H1 (cell line): ENCODE results near the gene POGZ. TPM values are rescaled to one million over a fixed set of nuclear protein-coding genes. Genes with fewer than 3 reads are reported as not detected.

Experiments
- CTCF ChIA-PET: fragments of 300-600 bp; sonication (Branson Sonifier 250); formaldehyde crosslinking; loops from one replicate; lab custom pipeline; 2021; ENCODE audit not compliant: partially characterized antibody; lab: Charles Lee
- POLR2A ChIA-PET: fragments of 300-600 bp; sonication (Branson Sonifier 250); formaldehyde crosslinking; loops from one replicate; lab custom pipeline; 2021; ENCODE audit warnings: inconsistent platforms; ENCODE audit not compliant: partially characterized antibody; lab: Charles Lee
- DNase-seq, 2 experiments: peaks; one replicate each; pipeline versions ENCODE4 v3.0.0 to v3.0.0-alpha.2; 2010 to 2022; ENCODE audit warnings: low spot score in 2 of 2, low read depth in 1 of 2, mixed read lengths in 1 of 2
- FAIRE-seq: peaks from 2 replicates; lab custom pipeline; 2011; peaks lifted over from hg19 to GRCh38; lab: Jason Lieb, UNC
- H2AFZ ChIP-seq: 2 replicates; pipeline ENCODE4 v1.8.1; 2012; ENCODE audit warnings: low read length, inconsistent platforms
- H2AK5ac ChIP-seq: 2 replicates; pipeline ENCODE4 v1.6.1; 2013; ENCODE audit warnings: low read depth, low read length
- H2BK120ac ChIP-seq: replicated peaks from 2 replicates; pipeline ENCODE3; 2013; ENCODE audit warnings: low read depth, low read length, inconsistent platforms
- H2BK12ac ChIP-seq: 2 replicates; pipeline ENCODE4 v1.6.1; 2013; ENCODE audit warnings: low read depth, low read length
- H2BK15ac ChIP-seq: 2 replicates; pipeline ENCODE4 v1.6.1; 2013; ENCODE audit warnings: low read length
- H2BK20ac ChIP-seq: 2 replicates; pipeline ENCODE4 v1.6.1; 2013; ENCODE audit warnings: low read length
- H2BK5ac ChIP-seq: 2 replicates; pipeline ENCODE4 v1.6.1; 2013; ENCODE audit warnings: low read depth, low read length
- H3K14ac ChIP-seq: 2 replicates; pipeline ENCODE4 v1.6.1; 2013; ENCODE audit warnings: inconsistent platforms; ENCODE audit not compliant: insufficient read length
- H3K18ac ChIP-seq: 2 replicates; pipeline ENCODE4 v1.6.1; 2013; ENCODE audit warnings: low read length; ENCODE audit errors: extremely low read depth
- H3K23ac ChIP-seq: 2 replicates; pipeline ENCODE4 v1.6.1; 2013; ENCODE audit warnings: inconsistent platforms; ENCODE audit not compliant: insufficient read length
- H3K23me2 ChIP-seq: 2 replicates; pipeline ENCODE4 v1.6.1; 2013; ENCODE audit warnings: low read depth, low read length
- H3K27ac ChIP-seq: 2 replicates; pipeline ENCODE4 v1.6.1; 2011; ENCODE audit warnings: low read depth, low read length, inconsistent platforms
- H3K27me3 ChIP-seq, 4 experiments: replicated peaks in 1 of 4; 1 replicate in 1 of 4; 2 replicates in 3 of 4; pipeline versions ENCODE4 v1.6.1 to v1.8.1; 2011 to 2013; ENCODE audit warnings: low read length in 3 of 4, mild to moderate bottlenecking in 3 of 4, inconsistent platforms in 2 of 4, mixed read lengths in 2 of 4, moderate library complexity in 1 of 4; ENCODE audit not compliant: control insufficient read depth in 3 of 4, insufficient read depth in 3 of 4; ENCODE audit errors: extremely low read depth in 1 of 4
- H3K36me3 ChIP-seq, 4 experiments: 2 replicates each; pipeline versions ENCODE4 v1.6.1 to v1.8.1; 2011 to 2013; ENCODE audit warnings: mild to moderate bottlenecking in 4 of 4, low read length in 3 of 4, moderate library complexity in 2 of 4, control low read depth in 1 of 4, inconsistent platforms in 1 of 4; ENCODE audit not compliant: insufficient read depth in 4 of 4, control insufficient read depth in 2 of 4
- H3K4ac ChIP-seq: replicated peaks from 2 replicates; pipeline ENCODE3; 2013; ENCODE audit warnings: low read length, low read depth, mixed read lengths, inconsistent platforms; ENCODE audit not compliant: insufficient read length
- H3K4me1 ChIP-seq, 4 experiments: replicated peaks in 1 of 4; 1 replicate in 1 of 4; 2 replicates in 3 of 4; pipeline versions ENCODE4 v1.6.1 to v1.8.1; 2011 to 2013; ENCODE audit warnings: low read length in 3 of 4, inconsistent platforms in 2 of 4, mixed read lengths in 1 of 4; ENCODE audit not compliant: insufficient read depth in 4 of 4, control insufficient read depth in 3 of 4
- H3K4me2 ChIP-seq, 2 experiments: 2 replicates each; pipeline versions ENCODE4 v1.6.1 to v1.8.1; 2011 to 2013; ENCODE audit warnings: low read depth in 2 of 2, low read length in 2 of 2, control low read depth in 1 of 2, inconsistent platforms in 1 of 2, mild to moderate bottlenecking in 1 of 2; ENCODE audit not compliant: insufficient read depth in 1 of 2
- H3K4me3 ChIP-seq, 4 experiments: fragments of 200-600, 300-600 bp in 1 of 4; sonication (generic), shearing (Covaris generic), sonication (Bioruptor Twin) in 1 of 4; 2 replicates each; pipeline versions ENCODE4 v1.5.1 to v1.8.1; 2011 to 2016; ENCODE audit warnings: low read length in 4 of 4, low read depth in 3 of 4, control low read depth in 2 of 4, inconsistent platforms in 2 of 4, mild to moderate bottlenecking in 2 of 4, mixed read lengths in 1 of 4, moderate library complexity in 1 of 4; ENCODE audit not compliant: insufficient read depth in 2 of 4; ENCODE audit errors: extremely low read depth in 1 of 4
- H3K56ac ChIP-seq: replicated peaks from 2 replicates; pipeline ENCODE3; 2013; ENCODE audit warnings: low read depth, mild to moderate bottlenecking, mixed read lengths, low read length, inconsistent platforms; ENCODE audit not compliant: insufficient read length
- H3K79me1 ChIP-seq: 2 replicates; pipeline ENCODE4 v1.6.1; 2013; ENCODE audit warnings: low read depth, low read length, control low read depth
- H3K79me2 ChIP-seq, 2 experiments: 2 replicates each; pipeline versions ENCODE4 v1.6.1 to v1.8.1; 2012 to 2013; ENCODE audit warnings: low read length in 2 of 2, mild to moderate bottlenecking in 2 of 2, inconsistent platforms in 1 of 2; ENCODE audit not compliant: insufficient read depth in 2 of 2, control insufficient read depth in 1 of 2
- H3K9ac ChIP-seq, 4 experiments: replicated peaks in 1 of 4; 1 replicate in 1 of 4; 2 replicates in 3 of 4; pipeline versions ENCODE4 v1.6.1 to v1.8.1; 2011 to 2013; ENCODE audit warnings: low read depth in 3 of 4, low read length in 3 of 4, control low read depth in 2 of 4, mild to moderate bottlenecking in 2 of 4, moderate library complexity in 2 of 4, inconsistent platforms in 1 of 4; ENCODE audit errors: extremely low read depth in 1 of 4
- H3K9me3 ChIP-seq, 2 experiments: 2 replicates each; pipeline versions ENCODE4 v1.6.1 to v1.8.1; 2012 to 2013; ENCODE audit warnings: mild to moderate bottlenecking in 2 of 2, moderate library complexity in 2 of 2, control low read depth in 1 of 2, inconsistent platforms in 1 of 2, low read depth in 1 of 2, low read length in 1 of 2, mixed read lengths in 1 of 2; ENCODE audit not compliant: insufficient read depth in 2 of 2
- H4K20me1 ChIP-seq, 2 experiments: replicated peaks in 1 of 2; 2 replicates each; pipeline versions ENCODE3 to v1.8.1; 2011 to 2013; ENCODE audit warnings: inconsistent platforms in 2 of 2, low read length in 2 of 2, mild to moderate bottlenecking in 1 of 2; ENCODE audit not compliant: insufficient read depth in 2 of 2, control insufficient read depth in 1 of 2
- H4K5ac ChIP-seq: 2 replicates; pipeline ENCODE4 v1.6.1; 2013; ENCODE audit warnings: low read length, low read depth, mixed read lengths, inconsistent platforms; ENCODE audit not compliant: insufficient read length
- H4K8ac ChIP-seq: 2 replicates; pipeline ENCODE4 v1.8.0; 2013; ENCODE audit warnings: mild to moderate bottlenecking, moderate library complexity, low read length, inconsistent platforms; ENCODE audit not compliant: insufficient read depth; ENCODE audit errors: extremely low read depth
- H4K91ac ChIP-seq: replicated peaks from 2 replicates; pipeline ENCODE3; 2013; ENCODE audit warnings: low read length, mixed read lengths, inconsistent platforms; ENCODE audit not compliant: insufficient read length
- ASH2L ChIP-seq: fragments of 200-600, 300-600 bp; sonication (generic); IDR thresholded peaks from one replicate; pipeline ENCODE4 v1.7.1; 2017; ENCODE audit warnings: low read length
- BACH1 ChIP-seq: IDR thresholded peaks from 2 replicates; pipeline ENCODE4 v1.6.1; 2012; ENCODE audit warnings: low read length, improper control_type of control experiment
- CBX8 ChIP-seq: fragments of 300-800, 300-1000 bp; sonication (generic); IDR thresholded peaks from 2 replicates; pipeline ENCODE4 v1.7.1; 2016; ENCODE audit warnings: low read depth, low read length, borderline replicate concordance
- EGR1 ChIP-seq: IDR thresholded peaks from 2 replicates; pipeline ENCODE4 v1.6.1; 2011; ENCODE audit warnings: low read depth, low read length, borderline replicate concordance
- POU5F1 ChIP-seq: IDR thresholded peaks from 2 replicates; pipeline ENCODE4 v1.6.1; 2011; ENCODE audit warnings: low read depth, mild to moderate bottlenecking, low read length, moderate library complexity
- SP1 ChIP-seq: IDR thresholded peaks from 2 replicates; pipeline ENCODE4 v1.6.1; 2011; ENCODE audit warnings: low read depth, low read length
- YY1 ChIP-seq: IDR thresholded peaks from 2 replicates; pipeline ENCODE4 v1.6.1; 2011; ENCODE audit warnings: low read depth, mild to moderate bottlenecking, low read length
- ZNF274 ChIP-seq: IDR thresholded peaks from 2 replicates; pipeline ENCODE4 v1.7.0; 2012; ENCODE audit warnings: low read length, borderline replicate concordance; ENCODE audit errors: extremely low read depth
- WGBS, 2 experiments: shearing (Covaris generic) in 1 of 2; methylation state at CpG; one replicate each; pipeline versions ENCODE4 v1.1.6 to v1.1.7; 2013 to 2015; ENCODE audit warnings: low lambda C conversion rate in 2 of 2, mixed read lengths in 2 of 2, inconsistent platforms in 1 of 2, low coverage in 1 of 2, missing lambda C conversion rate in 1 of 2; ENCODE audit not compliant: insufficient replicate concordance in 2 of 2, insufficient coverage in 1 of 2, insufficient read length in 1 of 2; ENCODE audit errors: extremely low coverage in 1 of 2, missing lambda C conversion rate in 1 of 2; 5-methylcytosine and 5-hydroxymethylcytosine counted together
- polyA plus RNA-seq, 7 experiments: library from polyadenylated mRNA; depleted of rRNA in 3 of 7; stranded (reverse) in 5 of 7; unstranded in 2 of 7; fragments of >200 nt in 5 of 7; fragments of 200-250 nt in 2 of 7; gene quantifications; 1 replicate in 5 of 7; 2 replicates in 1 of 7; 4 replicates in 1 of 7; pipeline versions ENCODE4 v1.2.1 to v1.2.3, GENCODE V29; 2011 to 2013; ENCODE audit warnings: missing spikeins in 2 of 7, mixed read lengths in 2 of 7
- total RNA-seq: library from RNA; stranded (reverse); fragmentation: NEBNext Ultra II Directional; extraction: Animal tissue kit (Norgen Biotek cat#: 25700); gene quantifications from 2 replicates; pipeline ENCODE4 v1.2.1, GENCODE V29; 2021

The POGZ gene
- total and polyA plus RNA-seq, 2 of the 8 experiments (the other 6 are each of a cell fraction or from before 2014, with no cell fraction given) = 66.4 to 105 TPM

DNA sequence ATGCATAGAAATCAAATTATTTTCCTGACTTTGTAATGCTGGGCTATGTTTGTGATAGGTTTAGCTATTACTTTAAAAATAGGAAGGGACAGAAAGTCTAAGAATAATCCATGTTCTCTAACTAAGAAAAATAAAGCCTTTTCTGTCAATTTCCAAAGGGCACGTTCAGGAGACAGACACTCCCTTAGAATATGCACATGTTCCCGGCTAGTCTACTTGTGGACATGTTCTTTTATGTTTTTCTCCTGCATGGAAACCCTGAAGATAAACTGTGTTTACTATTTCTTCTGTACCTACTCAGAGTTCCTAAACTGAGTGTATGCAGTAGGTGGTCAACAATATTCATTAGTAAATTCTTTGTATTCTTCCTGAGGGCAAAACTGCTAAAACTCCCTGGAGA lies 47.4 kb downstream of the POGZ start:
- Histone ChIP-seq H3K9me3 (no peaks in the 10 kb centered on the region), H2AFZ (no peak overlapping the region), H2BK20ac (no peak overlapping the region), H3K9ac (no peak overlapping the region), H2BK15ac (no peak overlapping the region), H4K91ac (no peak overlapping the region), H3K4me3 (no peak overlapping the region), H3K14ac (no peak overlapping the region), H3K23ac (no peak overlapping the region), H3K27me3 (no peaks in the 10 kb centered on the region), H2AK5ac (no peak overlapping the region), H3K18ac (no peak overlapping the region), H3K36me3 (peaks cover 28 to 79% (median 67%) of the 10 kb centered on the region in 4 experiments), H3K23me2 (no peaks in the 10 kb centered on the region), H3K56ac (no peak overlapping the region), H2BK12ac (no peak overlapping the region), H2BK5ac (no peak overlapping the region), H3K4ac (no peak overlapping the region), H4K20me1 (no peaks in the 10 kb centered on the region), H3K4me2 (no peak overlapping the region), H3K4me1 (no peaks in the 10 kb centered on the region), H4K5ac (no peak overlapping the region), H3K79me2 (no peaks in the 10 kb centered on the region), H3K79me1 (no peaks in the 10 kb centered on the region), H3K27ac (no peak overlapping the region), H2BK120ac (no peak overlapping the region), H4K8ac (no peak overlapping the region)
- CTCF ChIA-PET = interaction anchor here (1.2 kb wide), 1 partner anchor 32 kb away, joined by 3 read pairs; no protein-coding TSS in a partner anchor
- DNase-seq (no peak), FAIRE-seq (no peak)
- no peak for TF ChIP-seq EGR1
- no peak for TF ChIP-seq YY1
- no peak for TF ChIP-seq CBX8
- TF ChIP-seq BACH1 = no peak
- TF ChIP-seq ASH2L = no peak
- TF ChIP-seq POU5F1 = no peak
- TF ChIP-seq ZNF274 = no peak
- no peak for TF ChIP-seq SP1
- POLR2A ChIA-PET = interaction anchor here (1.0 to 6.8 kb wide), 2 partner anchors 11 to 13 kb away, joined by 3 to 42 read pairs; partner anchors contain the start of gene PSMB4
- WGBS, 2 experiments = 95% methylated on average over 2 of the region's 2 CpGs; no CpG with 5 or more reads in 1 of the 2 experiments
